HEK293T (cell line): ENCODE measurements around the gene DSCAM.

Experiments used
- CTCF ChIA-PET: fragments of 350-600 bp; formaldehyde crosslinking; extraction: SDS; loops from one replicate; lab custom pipeline; 2021; ENCODE audit warnings: antibody characterized with exemption, inconsistent platforms; lab: Yijun Ruan, JAX
- POLR2A ChIA-PET: fragments of 350-600 bp; formaldehyde crosslinking; extraction: SDS; loops from one replicate; lab custom pipeline; 2020; ENCODE audit warnings: antibody characterized with exemption, inconsistent platforms; lab: Yijun Ruan, JAX
- DNase-seq: peaks from one replicate; pipeline ENCODE4 v3.0.0; 2012; ENCODE audit warnings: mixed read lengths; ENCODE audit errors: extremely low spot score
- ARNT ChIP-seq: fragments of 450-650 bp; IDR thresholded peaks from 2 replicates; pipeline ENCODE4 v1.6.1; 2017; ENCODE audit warnings: mild to moderate bottlenecking
- BHLHE40 ChIP-seq: fragments of 450-650 bp; IDR thresholded peaks from 2 replicates; pipeline ENCODE4 v1.6.1; 2016; ENCODE audit warnings: mild to moderate bottlenecking, moderate library complexity, borderline replicate concordance
- CTBP1 ChIP-seq: fragments of 450-650 bp; IDR thresholded peaks from 2 replicates; pipeline ENCODE4 v1.6.1; 2016; ENCODE audit warnings: borderline replicate concordance
- ELF4 ChIP-seq: fragments of 450-650 bp; IDR thresholded peaks from 2 replicates; pipeline ENCODE4 v1.6.1; 2017; ENCODE audit warnings: antibody characterized with exemption
- FOXA1 ChIP-seq: fragments of 450-650 bp; IDR thresholded peaks from 2 replicates; pipeline ENCODE4 v1.6.1; 2016; ENCODE audit warnings: mild to moderate bottlenecking
- FOXK2 ChIP-seq: fragments of 450-650 bp; IDR thresholded peaks from 2 replicates; pipeline ENCODE4 v1.6.1; 2016; ENCODE audit warnings: mild to moderate bottlenecking
- FOXM1 ChIP-seq: fragments of 450-650 bp; IDR thresholded peaks from 2 replicates; pipeline ENCODE4 v1.6.1; 2017; ENCODE audit warnings: mild to moderate bottlenecking, borderline replicate concordance
- HDGF ChIP-seq: fragments of 450-650 bp; IDR thresholded peaks from 2 replicates; pipeline ENCODE4 v1.6.1; 2017; ENCODE audit warnings: antibody characterized with exemption, borderline replicate concordance
- L3MBTL2 ChIP-seq: fragments of 450-650 bp; conservative IDR thresholded peaks from 2 replicates; pipeline ENCODE4 v1.6.1; 2016; ENCODE audit warnings: mild to moderate bottlenecking
- LEF1 ChIP-seq: fragments of 450-650 bp; IDR thresholded peaks from 2 replicates; pipeline ENCODE4 v1.6.1; 2017; ENCODE audit warnings: mild to moderate bottlenecking, borderline replicate concordance
- NFRKB ChIP-seq: fragments of 450-650 bp; IDR thresholded peaks from 2 replicates; pipeline ENCODE4 v1.6.1; 2016; ENCODE audit warnings: mild to moderate bottlenecking, moderate library complexity
- SP1 ChIP-seq: fragments of 450-650 bp; IDR thresholded peaks from 2 replicates; pipeline ENCODE4 v1.6.1; 2017
- SUZ12 ChIP-seq: fragments of 450-650 bp; IDR thresholded peaks from 2 replicates; pipeline ENCODE4 v1.6.1; 2016; ENCODE audit warnings: mild to moderate bottlenecking
- TARDBP ChIP-seq: fragments of 450-650 bp; IDR thresholded peaks from 2 replicates; pipeline ENCODE4 v1.6.1; 2016
- ZNF384 ChIP-seq: fragments of 450-650 bp; IDR thresholded peaks from 2 replicates; pipeline ENCODE4 v1.6.1; 2016
- TF ChIP-seq, protein P1 (sequence below): fragments of 450-650 bp; IDR thresholded peaks from 2 replicates; pipeline ENCODE4 v1.6.1; 2016

The DSCAM gene

DNA sequence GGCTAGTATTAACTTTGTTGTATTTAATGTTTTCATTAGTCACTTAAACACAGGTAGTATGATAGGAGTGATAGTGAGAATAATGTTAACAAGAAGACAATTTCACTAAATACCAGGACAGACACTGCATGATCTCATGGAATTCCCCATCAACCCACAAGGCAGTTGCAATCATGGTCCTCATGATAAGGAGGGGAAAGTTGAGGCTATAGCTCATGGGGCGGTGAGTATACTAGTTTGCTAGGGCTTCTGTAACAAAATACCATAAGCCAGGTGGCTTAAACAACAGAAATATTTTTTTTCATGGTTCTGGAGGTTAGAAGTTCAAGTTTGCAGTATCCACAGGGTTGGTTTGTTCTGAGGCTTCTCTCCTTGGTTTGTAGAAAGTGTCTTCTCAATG, 115.8 kb downstream of the DSCAM start:
- TF ChIP-seq, protein P1, sequence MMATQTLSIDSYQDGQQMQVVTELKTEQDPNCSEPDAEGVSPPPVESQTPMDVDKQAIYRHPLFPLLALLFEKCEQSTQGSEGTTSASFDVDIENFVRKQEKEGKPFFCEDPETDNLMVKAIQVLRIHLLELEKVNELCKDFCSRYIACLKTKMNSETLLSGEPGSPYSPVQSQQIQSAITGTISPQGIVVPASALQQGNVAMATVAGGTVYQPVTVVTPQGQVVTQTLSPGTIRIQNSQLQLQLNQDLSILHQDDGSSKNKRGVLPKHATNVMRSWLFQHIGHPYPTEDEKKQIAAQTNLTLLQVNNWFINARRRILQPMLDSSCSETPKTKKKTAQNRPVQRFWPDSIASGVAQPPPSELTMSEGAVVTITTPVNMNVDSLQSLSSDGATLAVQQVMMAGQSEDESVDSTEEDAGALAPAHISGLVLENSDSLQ, result no peak
- TF ChIP-seq LEF1, result no peak
- no peak for TF ChIP-seq SP1
- no peak for DNase-seq
- POLR2A ChIA-PET, result no interaction called here
- CTCF ChIA-PET, result interaction anchor here (0.6 kb wide), 1 partner anchor 1382 kb away, joined by 3 read pairs; no protein-coding TSS in a partner anchor

- ChIA-PET POLR2A (no interaction called here), CTCF (no interaction called here)
- TF ChIP-seq ARNT, result no peak
- TF ChIP-seq TARDBP, result no peak
- no peak for TF ChIP-seq LEF1
- no peak for TF ChIP-seq FOXK2
- no peak for TF ChIP-seq SP1
- TF ChIP-seq SUZ12, result no peak
- TF ChIP-seq, protein P1, result no peak
- TF ChIP-seq ZNF384, result no peak
- no peak for TF ChIP-seq HDGF
- no peak for DNase-seq
Observed at GRCh38 chr21:40730426-40730800, 116.5 kb downstream of the DSCAM start.

DNA sequence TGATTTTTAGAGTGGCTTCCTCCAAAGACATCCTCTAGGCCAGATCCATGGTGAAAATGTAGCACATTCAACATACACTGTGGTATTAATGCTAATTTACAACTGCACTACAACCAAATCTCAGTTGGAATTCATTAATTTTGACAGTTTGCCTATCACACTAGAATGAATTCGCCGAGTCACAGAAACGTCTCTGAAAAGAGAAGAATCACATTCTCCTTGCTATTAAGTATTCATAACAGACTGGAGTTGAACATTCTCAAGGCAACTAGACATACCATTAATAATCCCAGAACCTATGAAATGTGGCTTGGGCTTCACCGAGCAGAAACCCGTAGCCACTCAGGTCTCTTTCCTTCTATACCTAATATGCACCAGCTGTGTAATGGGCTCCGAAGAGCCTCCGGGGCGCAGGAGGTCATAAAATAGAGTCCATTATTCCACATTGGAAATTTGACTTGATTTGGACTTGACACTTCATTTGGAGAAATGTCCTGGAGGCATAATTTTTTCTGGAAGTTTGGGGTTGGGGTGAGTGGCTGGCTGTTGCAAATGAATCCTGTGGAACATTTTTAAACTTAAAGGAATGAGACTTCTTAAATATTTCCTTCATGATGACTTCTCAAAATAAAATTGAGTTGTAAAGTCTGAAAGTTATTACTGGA, 117.1 kb downstream of the DSCAM start:
- CTCF ChIA-PET, result no interaction called here

DNA sequence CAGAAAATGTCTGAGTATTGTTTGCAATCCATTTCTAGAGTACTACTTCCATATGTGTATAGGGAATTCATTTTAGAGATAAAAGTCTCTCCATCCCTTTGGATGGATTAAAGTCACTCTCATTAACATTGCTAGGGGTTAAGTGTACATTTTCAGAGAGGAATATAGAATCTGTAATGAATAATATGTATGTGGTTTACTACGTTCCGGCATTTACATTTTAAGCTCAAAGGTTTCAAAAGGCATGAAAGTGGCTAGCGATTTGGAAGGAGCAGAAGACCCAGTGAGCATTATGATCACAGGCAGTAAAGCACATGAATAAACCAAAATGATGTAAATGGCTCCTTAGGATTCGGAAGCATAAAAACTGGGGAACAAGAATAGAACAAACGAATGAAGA, 123.0 kb downstream of the DSCAM start:
- ChIA-PET CTCF (no interaction called here), POLR2A (no interaction called here)
- no peak for TF ChIP-seq ZNF384
- TF ChIP-seq SP1, result no peak
- no peak for TF ChIP-seq NFRKB
- TF ChIP-seq HDGF, result no peak
- no peak for TF ChIP-seq ARNT
- TF ChIP-seq, protein P1, result no peak
- no peak for TF ChIP-seq FOXA1
- no peak for TF ChIP-seq SUZ12
- DNase-seq, result no peak

More for the DNA sequence above, 117.1 kb downstream of the DSCAM start:
- POLR2A ChIA-PET, result no interaction called here
- no peak for DNase-seq
- TF ChIP-seq ZNF384 (no peak), ARNT (no peak), LEF1 (no peak), ELF4 (no peak), FOXM1 (no peak), L3MBTL2 (no peak), SP1 (no peak), CTBP1 (no peak), TARDBP (no peak), NFRKB (no peak), FOXK2 (no peak), HDGF (no peak), SUZ12 (no peak), BHLHE40 (no peak), FOXA1 (no peak)

- no peak for DNase-seq
- TF ChIP-seq SUZ12 (no peak), HDGF (no peak), L3MBTL2 (no peak), TARDBP (no peak), NFRKB (no peak), BHLHE40 (no peak), FOXK2 (no peak), ZNF384 (no peak), LEF1 (no peak), FOXA1 (no peak)
- TF ChIP-seq, protein P1, result no peak
- CTCF ChIA-PET, result no interaction called here
- POLR2A ChIA-PET, result no interaction called here
Observed at GRCh38 chr21:40723317-40723716, 123.6 kb downstream of the DSCAM start.

- TF ChIP-seq, protein P1, result no peak
- TF ChIP-seq FOXA1 (no peak), TARDBP (no peak), SP1 (no peak), FOXM1 (no peak), BHLHE40 (no peak), SUZ12 (no peak), CTBP1 (no peak), ARNT (no peak), NFRKB (no peak), ELF4 (no peak), LEF1 (no peak), HDGF (no peak), ZNF384 (no peak), L3MBTL2 (no peak), FOXK2 (no peak)
- ChIA-PET CTCF (no interaction called here), POLR2A (no interaction called here)
- no peak for DNase-seq
Observed at GRCh38 chr21:40719615-40720014, 127.3 kb downstream of the DSCAM start.
